BJ (cell line): ENCODE data around the gene WFIKKN1. TPM values are rescaled to one million over a fixed set of nuclear protein-coding genes. Genes with fewer than 3 reads are reported as not detected.
"Not testable (repeated sequence)": the region's sequence is repeated elsewhere in the genome, so short reads cannot be mapped to it uniquely, and the experiment has no call there.

ENCODE experiments used
- CTCF ChIA-PET: fragments of 350-600 bp; formaldehyde crosslinking; extraction: SDS; loops from one replicate; lab custom pipeline; 2021; ENCODE audit warnings: antibody characterized with exemption, inconsistent platforms; lab: Yijun Ruan, JAX
- POLR2A ChIA-PET: fragments of 300-600 bp; sonication (Branson Sonifier 250); formaldehyde crosslinking; extraction: SDS; loops from one replicate; lab custom pipeline; 2021; ENCODE audit warnings: antibody characterized with exemption; lab: Charles Lee
- DNase-seq: peaks from one replicate; pipeline ENCODE4 v3.0.0-alpha.2; 2011; ENCODE audit warnings: low read depth
- H3K27me3 ChIP-seq: 2 replicates; pipeline ENCODE4 v1.6.0; 2011; ENCODE audit warnings: low read length; ENCODE audit not compliant: control insufficient read depth, insufficient read depth
- H3K36me3 ChIP-seq: 2 replicates; pipeline ENCODE4 v1.5.1; 2011; ENCODE audit warnings: low read length; ENCODE audit not compliant: control insufficient read depth, insufficient read depth
- H3K4me3 ChIP-seq: 2 replicates; pipeline ENCODE4 v1.5.1; 2011; ENCODE audit warnings: low read depth, mild to moderate bottlenecking, control low read depth, low read length
- CTCF ChIP-seq: IDR thresholded peaks from 2 replicates; pipeline ENCODE4 v1.5.1; 2011; ENCODE audit warnings: low read depth, mild to moderate bottlenecking, control low read depth, inconsistent platforms, low read length, moderate library complexity; ENCODE audit not compliant: insufficient read depth
- polyA plus RNA-seq: library from polyadenylated mRNA; depleted of rRNA; stranded (reverse); fragments of >200 nt; gene quantifications from 2 replicates; pipeline ENCODE4 v1.2.3, GENCODE V29; 2011

WFIKKN1 gene
- polyA plus RNA-seq, 1 experiment: not detected

DNA sequence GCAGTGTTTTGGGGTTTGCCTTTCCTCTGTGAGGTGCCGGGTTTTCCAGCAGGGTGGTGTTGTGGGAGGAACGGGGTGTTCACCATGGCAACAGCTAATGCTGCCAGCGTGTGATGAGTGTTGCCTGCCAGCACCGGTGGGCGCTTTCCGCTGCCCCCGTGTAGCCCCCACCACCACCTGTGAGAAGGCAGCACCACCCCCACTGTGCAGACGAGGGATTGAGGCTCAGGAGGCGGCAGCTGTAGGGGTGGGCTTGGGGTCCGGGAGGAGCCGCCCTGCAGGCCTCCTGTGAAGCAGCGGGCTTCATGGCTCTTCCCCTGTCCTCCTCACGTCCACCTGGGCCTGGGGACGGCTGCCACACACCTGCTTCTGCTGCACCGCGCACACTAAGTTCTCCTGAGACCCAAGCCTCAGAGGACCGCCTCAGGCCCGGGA, 35.7 kb upstream of the WFIKKN1 start:
- CTCF ChIA-PET: no interaction called here
- no peak for DNase-seq
- H3K36me3 ChIP-seq: peaks cover 10% of the 10 kb centered on the region
- H3K4me3 ChIP-seq: no peak overlapping the region
- POLR2A ChIA-PET: no interaction called here
- H3K27me3 ChIP-seq: no peaks in the 10 kb centered on the region
- TF ChIP-seq CTCF: no peak

- POLR2A ChIA-PET: no interaction called here
- CTCF ChIA-PET: no interaction called here
Measured at GRCh38 chr16:595942-596735, 34.6 kb upstream of the WFIKKN1 start.

GRCh38 chr16:596736-597060, 34.1 kb upstream of the WFIKKN1 start:
- Histone ChIP-seq H3K4me3 (no peak overlapping the region), H3K36me3 (peaks cover 10% of the 10 kb centered on the region), H3K27me3 (no peaks in the 10 kb centered on the region)
- TF ChIP-seq CTCF: no peak
- CTCF ChIA-PET: no interaction called here
- POLR2A ChIA-PET: no interaction called here
- DNase-seq: no peak

More at GRCh38 chr16:595942-596735, 34.6 kb upstream of the WFIKKN1 start:
- no peak for DNase-seq
- TF ChIP-seq CTCF: no peak
- Histone ChIP-seq H3K36me3 (peaks cover 10% of the 10 kb centered on the region), H3K27me3 (no peaks in the 10 kb centered on the region), H3K4me3 (no peak overlapping the region)

DNA sequence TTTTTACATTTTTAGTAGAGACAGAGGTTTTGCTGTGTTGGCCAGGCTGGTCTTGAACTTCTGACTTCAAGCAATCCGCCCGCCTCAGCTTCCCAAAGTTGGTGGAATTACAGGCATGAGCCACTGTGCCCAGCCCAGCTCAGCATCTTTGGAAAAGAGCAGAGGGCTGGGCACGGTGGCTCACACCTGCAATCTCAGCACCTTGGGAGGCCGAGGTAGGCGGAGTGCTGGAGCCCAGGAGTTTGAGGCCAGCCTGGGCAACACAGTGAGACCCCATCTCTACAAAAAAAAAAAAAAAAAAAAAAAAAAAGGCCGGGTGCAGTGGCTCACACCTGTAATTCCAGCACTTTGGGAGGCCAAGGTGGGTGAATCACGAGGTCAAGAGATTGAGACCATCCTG, 33.1 kb upstream of the WFIKKN1 start:
- CTCF ChIA-PET, H3K27me3 ChIP-seq, POLR2A ChIA-PET, DNase-seq, H3K4me3 ChIP-seq: not testable (repeated sequence)
- peaks cover 10% of the 10 kb centered on the region for H3K36me3 ChIP-seq

DNA sequence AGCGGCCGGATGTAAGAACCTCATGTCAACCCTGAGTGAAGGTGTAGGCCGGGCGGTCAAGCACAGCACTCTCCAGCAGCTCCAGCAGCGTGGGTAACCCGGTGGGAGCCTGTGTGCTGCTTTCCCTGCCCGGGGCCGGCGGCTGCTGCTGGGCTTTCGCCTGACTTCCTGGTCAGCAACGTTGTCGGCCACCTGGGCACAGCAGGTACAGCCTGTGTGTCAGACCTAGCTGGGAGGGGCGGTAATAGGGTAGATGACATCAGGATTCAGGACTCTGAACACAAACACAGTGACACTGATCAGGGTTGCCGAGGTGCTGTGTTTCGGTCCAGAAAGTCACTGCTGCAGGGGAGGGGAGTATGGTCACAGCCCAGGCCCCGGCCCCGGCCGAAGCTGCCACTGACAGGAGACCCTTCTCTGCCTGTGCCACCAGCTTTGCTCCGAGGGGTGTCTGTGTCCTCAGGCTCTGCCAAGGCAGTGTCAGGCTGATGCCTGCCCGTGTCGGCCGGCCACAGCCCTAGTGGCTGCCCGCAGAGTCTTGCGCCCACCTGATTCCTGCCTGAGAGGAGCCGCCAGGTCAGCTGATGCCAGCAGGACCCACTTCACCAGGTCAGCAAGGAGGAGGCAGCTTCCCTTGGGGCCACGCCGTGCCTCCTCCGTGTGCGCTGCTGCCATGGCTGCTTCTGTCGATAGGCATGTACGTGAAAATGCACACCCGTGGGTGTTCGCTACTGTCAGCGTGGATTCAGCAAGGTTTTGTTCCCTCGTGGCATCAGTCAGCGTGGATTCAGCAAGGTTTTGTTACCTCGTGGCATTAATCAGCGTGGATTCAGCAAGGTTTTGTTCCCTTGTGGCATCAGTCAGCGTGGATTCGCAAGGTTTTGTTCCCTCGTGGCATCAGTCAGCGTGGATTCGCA, 31.7 kb upstream of the WFIKKN1 start:
- Histone ChIP-seq H3K27me3 (no peaks in the 10 kb centered on the region), H3K4me3 (no peak overlapping the region), H3K36me3 (peaks cover 8% of the 10 kb centered on the region)
- POLR2A ChIA-PET: no interaction called here
- no peak for DNase-seq
- CTCF ChIA-PET: interaction anchor here (1.8 kb wide), 1 partner anchor 23 kb away, joined by 5 read pairs; no protein-coding TSS in a partner anchor
- TF ChIP-seq CTCF: no peak
